Endothelial cell of umbilical vein (primary cell): ENCODE results near the gene B2M. TPM values are rescaled to one million over a fixed set of nuclear protein-coding genes. Genes with fewer than 3 reads are reported as not detected.

Experiments used
- BruUV-seq: library from RNA; stranded (reverse); fragments of 400-500 nt; replicated peaks from 2 replicates; lab custom pipeline; 2021; lab: Mats Ljungman, UMichigan
- CTCF ChIA-PET: fragments of 300-600, 350-600 bp; sonication (Branson Sonifier 250); formaldehyde crosslinking; loops from one replicate; lab custom pipeline; 2021; ENCODE audit warnings: antibody characterized with exemption, inconsistent platforms; lab: Charles Lee
- POLR2A ChIA-PET: fragments of 300-600, 350-600 bp; sonication (Branson Sonifier 250); formaldehyde crosslinking; loops from one replicate; lab custom pipeline; 2021; ENCODE audit warnings: antibody characterized with exemption, inconsistent platforms; lab: Charles Lee
- DNase-seq: peaks from one replicate; pipeline ENCODE4 v3.0.0-alpha.2; 2011; ENCODE audit warnings: low read depth, low spot score
- FAIRE-seq: peaks from 2 replicates; lab custom pipeline; 2011; peaks lifted over from hg19 to GRCh38; lab: Jason Lieb, UNC
- H2AFZ ChIP-seq: 2 replicates; pipeline ENCODE4 v1.6.0; 2012; ENCODE audit warnings: low read depth, low read length, control low read depth, inconsistent platforms
- H3K27ac ChIP-seq: 2 replicates; pipeline ENCODE4 v1.5.1; 2011; ENCODE audit warnings: low read depth, mild to moderate bottlenecking, control low read depth, low read length, moderate library complexity; ENCODE audit not compliant: insufficient read depth
- H3K27me3 ChIP-seq, 2 experiments: 2 replicates each; pipeline versions ENCODE4 v1.6.0 to v1.6.1; 2011; ENCODE audit warnings: low read length in 2 of 2, mixed read lengths in 1 of 2; ENCODE audit not compliant: control insufficient read depth in 2 of 2, insufficient read depth in 2 of 2
- H3K36me3 ChIP-seq, 2 experiments: 2 replicates in 1 of 2; 3 replicates in 1 of 2; pipeline ENCODE4 v1.5.1; 2011; ENCODE audit warnings: low read length in 2 of 2, mild to moderate bottlenecking in 1 of 2, moderate library complexity in 1 of 2; ENCODE audit not compliant: control insufficient read depth in 2 of 2, insufficient read depth in 2 of 2; ENCODE audit errors: extremely low read depth in 1 of 2
- H3K4me1 ChIP-seq: 3 replicates; pipeline ENCODE4 v1.5.1; 2011; ENCODE audit warnings: mild to moderate bottlenecking, low read length; ENCODE audit not compliant: control insufficient read depth, insufficient read depth; ENCODE audit errors: extremely low read depth
- H3K4me2 ChIP-seq: 2 replicates; pipeline ENCODE4 v1.6.1; 2011; ENCODE audit warnings: low read length, control low read depth, mixed read lengths; ENCODE audit not compliant: insufficient read depth
- H3K4me3 ChIP-seq, 3 experiments: fragments of 200-600 bp in 1 of 3; sonication (generic), shearing (Covaris generic) in 1 of 3; replicated peaks in 1 of 3; 2 replicates each; pipeline ENCODE4 v1.5.1; 2011 to 2016; ENCODE audit warnings: control low read depth in 3 of 3, low read length in 3 of 3, mild to moderate bottlenecking in 2 of 3, inconsistent platforms in 1 of 3, low read depth in 1 of 3, moderate library complexity in 1 of 3; ENCODE audit not compliant: insufficient read depth in 1 of 3
- H3K79me2 ChIP-seq: 2 replicates; pipeline ENCODE4 v1.6.0; 2012; ENCODE audit warnings: low read length, inconsistent platforms; ENCODE audit not compliant: control insufficient read depth, insufficient read depth
- H3K9ac ChIP-seq: replicated peaks from 2 replicates; pipeline ENCODE3; 2011; ENCODE audit warnings: low read length, control low read depth; ENCODE audit not compliant: insufficient read depth; ENCODE audit errors: extremely low read depth
- H3K9me1 ChIP-seq: replicated peaks from 3 replicates; pipeline ENCODE4 v1.6.0; 2011; ENCODE audit warnings: mild to moderate bottlenecking, low read length; ENCODE audit not compliant: control insufficient read depth, insufficient read depth; ENCODE audit errors: extremely low read depth
- H3K9me3 ChIP-seq: replicated peaks from 2 replicates; pipeline ENCODE4 v1.5.1; 2012; ENCODE audit warnings: low read length, inconsistent platforms; ENCODE audit not compliant: control insufficient read depth, insufficient read depth
- H4K20me1 ChIP-seq: replicated peaks from 2 replicates; pipeline ENCODE3; 2011; ENCODE audit warnings: mild to moderate bottlenecking, low read length; ENCODE audit not compliant: control insufficient read depth, insufficient read depth; ENCODE audit errors: extremely low read depth
- CTCF ChIP-seq, 2 donors: IDR thresholded peaks; 1 replicate in 1 of 2; 2 replicates in 1 of 2; pipeline ENCODE4 v1.5.1; 2011; ENCODE audit warnings: low read length in 2 of 2, mild to moderate bottlenecking in 2 of 2, moderate library complexity in 2 of 2, control low read depth in 1 of 2, inconsistent platforms in 1 of 2, low read depth in 1 of 2; ENCODE audit not compliant: insufficient read depth in 1 of 2; ENCODE audit errors: extremely low read depth in 1 of 2
- EZH2 ChIP-seq: IDR thresholded peaks from 2 replicates; pipeline ENCODE4 v1.6.1; 2012; ENCODE audit warnings: borderline replicate concordance, low read depth, mild to moderate bottlenecking, moderate library complexity, low read length, inconsistent platforms; ENCODE audit not compliant: severe bottlenecking
- FOS ChIP-seq: IDR thresholded peaks from 2 replicates; pipeline ENCODE4 v1.6.1; 2011; ENCODE audit warnings: mild to moderate bottlenecking, low read length, moderate library complexity, borderline replicate concordance; ENCODE audit not compliant: insufficient read depth
- GATA2 ChIP-seq: IDR thresholded peaks from 2 replicates; pipeline ENCODE4 v1.7.0; 2011; ENCODE audit warnings: low read depth, mild to moderate bottlenecking, moderate library complexity, mixed read lengths, low read length; ENCODE audit not compliant: insufficient read length, insufficient read depth
- JUN ChIP-seq: IDR thresholded peaks from 2 replicates; pipeline ENCODE4 v1.6.1; 2011; ENCODE audit warnings: borderline replicate concordance, low read depth; ENCODE audit not compliant: insufficient read length, insufficient read depth
- MAX ChIP-seq: IDR thresholded peaks from 2 replicates; pipeline ENCODE4 v1.6.1; 2011; ENCODE audit not compliant: insufficient read depth, insufficient read length
- MYC ChIP-seq: IDR thresholded peaks from one replicate; pipeline ENCODE4 v1.6.1; 2011; ENCODE audit warnings: mild to moderate bottlenecking, low read depth, low read length
- POLR2A ChIP-seq: IDR thresholded peaks from 2 replicates; pipeline ENCODE4 v1.6.1; 2012; ENCODE audit warnings: low read depth, mild to moderate bottlenecking, control low read depth, low read length
- dilution Hi-C: fragments of 300-500 bp; cut with MboI; formaldehyde crosslinking; loops from one replicate; pipeline ENCODE4 v1.15.0; 2019; ENCODE audit warnings: low sequenced_read_pairs; ENCODE audit not compliant: extremely low pct_ligation_motif_present
- intact Hi-C: fragments of 100-400 bp; cut with micrococcal nuclease; formaldehyde crosslinking; loops from one replicate; pipeline ENCODE4 v1.10.0; 2022
- polyA plus RNA-seq, 4 experiments: library from polyadenylated mRNA; depleted of rRNA in 3 of 4; stranded (reverse) in 3 of 4; unstranded in 1 of 4; fragments of >200 nt; gene quantifications; 2 replicates each; pipeline versions ENCODE4 v1.2.1 to v1.2.3, GENCODE V29; 2011 to 2012; ENCODE audit warnings: missing spikeins in 1 of 4
- small RNA-seq: library from RNA; depleted of rRNA; stranded (forward); fragments of <200 nt; gene quantifications from one replicate; pipeline ENCODE3, GENCODE V24; 2012; ENCODE audit warnings: low replicate concordance, low read depth; ENCODE audit not compliant: insufficient read depth, insufficient read length
- total RNA-seq: library from RNA; stranded (reverse); gene quantifications from 2 replicates; pipeline ENCODE4 v1.2.3, GENCODE V29; 2021

The B2M gene
- total and polyA plus RNA-seq, 2 donors (not counting 3 experiments of a cell fraction or from before 2014, with no cell fraction given) = 985 to 5,206 TPM

GRCh38 chr15:44765036-44765435 lies 53.7 kb downstream of the B2M start:
- no peaks in the 10 kb centered on the region for H3K4me1 ChIP-seq
- CTCF ChIA-PET = interaction anchor here (1.2 to 2.4 kb wide), 3 partner anchors 9 to 29 kb away, joined by 3 to 8 read pairs (median 5); partner anchors contain the start of gene TRIM69
- H3K79me2 ChIP-seq = no peaks in the 10 kb centered on the region
- DNase-seq (no peak), FAIRE-seq (no peak)
- TF ChIP-seq CTCF (IDR thresholded peaks at IDR 0.05; ENCODE audit: extremely low read depth in 1 of 2, insufficient read depth in 1 of 2, low read depth in 1 of 2, low read length in 2 of 2) (no peak), FOS (no peak), POLR2A (no peak), MAX (no peak), JUN (no peak), MYC (no peak), EZH2 (no peak), GATA2 (no peak)
- H3K4me2 ChIP-seq = no peak overlapping the region
- POLR2A ChIA-PET = no interaction called here
- no peak overlapping the region for H3K4me3 ChIP-seq
- H3K27ac ChIP-seq = no peak overlapping the region
- dilution Hi-C loops (no loop called here), intact Hi-C loops (no loop called here)
- no peaks in the 10 kb centered on the region for H3K36me3 ChIP-seq
- BruUV-seq = no TSS peak
- peaks cover 4 to 8% of the 10 kb centered on the region in 2 experiments for H3K27me3 ChIP-seq
- H3K9ac ChIP-seq = no peak overlapping the region
- no peaks in the 10 kb centered on the region for H3K9me3 ChIP-seq
- H3K9me1 ChIP-seq = no peaks in the 10 kb centered on the region
- H4K20me1 ChIP-seq = no peaks in the 10 kb centered on the region
- no peak overlapping the region for H2AFZ ChIP-seq

Small RNA genes lying within 50 kb of the gene (small RNA-seq; reads per million reads assigned to genes)
- gene RF00019 = not detected

Other genes starting within 250 kb of the B2M start
- 132 and 150 TPM in 2 replicates for gene EIF3J, start 174.4 kb upstream of the B2M start, total RNA-seq
- 28.3 and 35.4 TPM in 2 replicates for gene EIF3J, start 174.4 kb upstream of the B2M start, polyA plus RNA-seq
- gene SPG11, start 47.9 kb upstream of the B2M start, total RNA-seq = 44.7 and 53.5 TPM in 2 replicates
- 30.6 and 30.7 TPM in 2 replicates for gene SPG11, start 47.9 kb upstream of the B2M start, polyA plus RNA-seq
- 0.42 TPM in 1 of 2 replicates, not detected in the other for gene PATL2, start 194 bp upstream of the B2M start, total RNA-seq
- gene PATL2, start 194 bp upstream of the B2M start, polyA plus RNA-seq = 0.18 and 0.33 TPM in 2 replicates
- gene TRIM69, start 25.0 kb downstream of the B2M start, total RNA-seq = 10.5 and 13.0 TPM in 2 replicates
- gene TRIM69, start 25.0 kb downstream of the B2M start, polyA plus RNA-seq = 4.3 and 4.8 TPM in 2 replicates
- gene TERB2, start 245.2 kb downstream of the B2M start, total RNA-seq = not detected in 2 replicates
- gene TERB2, start 245.2 kb downstream of the B2M start, polyA plus RNA-seq = not detected in 2 replicates